ENCODE measurements around the gene IDH2.

- TF ChIP-seq ZNF274 (IDR thresholded peaks at IDR 0.05; ENCODE audit: low read length) (no peak), ZNF274 (tag by site-specific recombination; IDR thresholded peaks at IDR 0.05; ENCODE audit: borderline replicate concordance) (no peak)
- TF ChIP-seq, protein P1, sequence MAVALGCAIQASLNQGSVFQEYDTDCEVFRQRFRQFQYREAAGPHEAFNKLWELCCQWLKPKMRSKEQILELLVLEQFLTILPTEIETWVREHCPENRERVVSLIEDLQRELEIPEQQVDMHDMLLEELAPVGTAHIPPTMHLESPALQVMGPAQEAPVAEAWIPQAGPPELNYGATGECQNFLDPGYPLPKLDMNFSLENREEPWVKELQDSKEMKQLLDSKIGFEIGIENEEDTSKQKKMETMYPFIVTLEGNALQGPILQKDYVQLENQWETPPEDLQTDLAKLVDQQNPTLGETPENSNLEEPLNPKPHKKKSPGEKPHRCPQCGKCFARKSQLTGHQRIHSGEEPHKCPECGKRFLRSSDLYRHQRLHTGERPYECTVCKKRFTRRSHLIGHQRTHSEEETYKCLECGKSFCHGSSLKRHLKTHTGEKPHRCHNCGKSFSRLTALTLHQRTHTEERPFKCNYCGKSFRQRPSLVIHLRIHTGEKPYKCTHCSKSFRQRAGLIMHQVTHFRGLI (tag by site-specific recombination; IDR thresholded peaks at IDR 0.05), result no peak
Observed at GRCh38 chr15:90115783-90116182, 13.5 kb upstream of the IDH2 start.
